Measurements from ENCODE around the gene FBXL2.

Gene FBXL2

GRCh38 chr3:33246786-33247185 lies 30.5 kb upstream of the FBXL2 start:
- TF ChIP-seq CEBPB (IDR thresholded peaks at IDR 0.05) = no peak
- no peak for TF ChIP-seq NFIC (IDR thresholded peaks at IDR 0.05)
- TF ChIP-seq TEAD4 (IDR thresholded peaks at IDR 0.05) = no peak
- TF ChIP-seq REST (IDR thresholded peaks at IDR 0.05; ENCODE audit: low read depth) = no peak
- no peak for TF ChIP-seq CREB1 (IDR thresholded peaks at IDR 0.05; ENCODE audit: low read depth)
- no peak for TF ChIP-seq ZBTB7A (IDR thresholded peaks at IDR 0.05; ENCODE audit: low read depth)

- TF ChIP-seq EGR1 (IDR thresholded peaks at IDR 0.05) (no peak), TEAD4 (IDR thresholded peaks at IDR 0.05) (no peak), CREB1 (IDR thresholded peaks at IDR 0.05; ENCODE audit: low read depth) (no peak), REST (IDR thresholded peaks at IDR 0.05; ENCODE audit: low read depth) (no peak), EP300 (IDR thresholded peaks at IDR 0.05; ENCODE audit: borderline replicate concordance) (no peak), YY1 (IDR thresholded peaks at IDR 0.05; ENCODE audit: low read depth) (no peak), MAX (IDR thresholded peaks at IDR 0.05) (no peak), NFIC (IDR thresholded peaks at IDR 0.05) (no peak), USF1 (IDR thresholded peaks at IDR 0.05) (no peak), TCF12 (IDR thresholded peaks at IDR 0.05; ENCODE audit: low read depth) (no peak), FOXM1 (IDR thresholded peaks at IDR 0.05; ENCODE audit: borderline replicate concordance, low read depth) (no peak), CEBPB (IDR thresholded peaks at IDR 0.05) (no peak), RAD21 (IDR thresholded peaks at IDR 0.05; ENCODE audit: low read depth) (no peak), ZBTB7A (IDR thresholded peaks at IDR 0.05; ENCODE audit: low read depth) (no peak), TAF1 (IDR thresholded peaks at IDR 0.05; ENCODE audit: low read depth) (no peak)
These were observed 26.5 kb upstream of the FBXL2 start for GRCh38 chr3:33250712-33251111.

- TF ChIP-seq EGR1 (IDR thresholded peaks at IDR 0.05) (no peak), TCF12 (IDR thresholded peaks at IDR 0.05; ENCODE audit: low read depth) (no peak), REST (IDR thresholded peaks at IDR 0.05; ENCODE audit: low read depth) (no peak)
These were observed 21.0 kb upstream of the FBXL2 start for GRCh38 chr3:33256249-33256648.

- no peak for TF ChIP-seq YY1 (IDR thresholded peaks at IDR 0.05; ENCODE audit: low read depth)
- no peak for TF ChIP-seq MAX (IDR thresholded peaks at IDR 0.05)
- no peak for TF ChIP-seq EP300 (IDR thresholded peaks at IDR 0.05; ENCODE audit: borderline replicate concordance)
- TF ChIP-seq EGR1 (IDR thresholded peaks at IDR 0.05) = no peak
- no peak for TF ChIP-seq USF1 (IDR thresholded peaks at IDR 0.05)
These were observed 17.1 kb upstream of the FBXL2 start for GRCh38 chr3:33260104-33260503.

- 0 out of 2 replicates have a peak, but pooled peaks have one; percentile 54 for TF ChIP-seq CEBPB (IDR thresholded peaks at IDR 0.05)
- TF ChIP-seq USF1 (IDR thresholded peaks at IDR 0.05) = no peak
These were observed 7.9 kb upstream of the FBXL2 start for GRCh38 chr3:33269385-33269784.
